Right lobe of liver (tissue), 6 donors: ENCODE measurements around the gene BHLHE41. TPM values are rescaled to one million over a fixed set of nuclear protein-coding genes. Genes with fewer than 3 reads are reported as not detected.

Experiments used
- ATAC-seq, 4 donors: fragments of 200-7000 bp; cut with Tn5 transposase; one replicate each; pipeline ENCODE4 v1.9.1; 2020; ENCODE audit warnings: mild to moderate bottlenecking in 4 of 4, moderate library complexity in 4 of 4
- DNase-seq, 3 donors: peaks; one replicate each; pipeline ENCODE4 v3.0.0-alpha.2; 2020
- H3K27ac ChIP-seq, 3 donors: fragments of 200-600 bp; one replicate each; pipeline ENCODE4 v1.8.0; 2022
- H3K27me3 ChIP-seq, 2 donors: fragments of 200-600 bp; one replicate each; pipeline ENCODE4 v1.8.0; 2022
- H3K36me3 ChIP-seq, 4 donors: fragments of 200-600 bp; sonication (generic) in 1 of 4; one replicate each; pipeline versions ENCODE4 v1.5.1 to v1.8.0; 2017 to 2022; ENCODE audit warnings: control low read depth in 1 of 4
- H3K4me1 ChIP-seq, 4 donors: fragments of 200-600 bp; sonication (generic) in 1 of 4; one replicate each; pipeline versions ENCODE4 v1.5.1 to v1.8.0; 2017 to 2022; ENCODE audit warnings: control low read depth in 1 of 4
- H3K4me3 ChIP-seq, 3 donors: fragments of 200-600 bp; one replicate each; pipeline ENCODE4 v1.8.0; 2022
- H3K9me3 ChIP-seq, 4 donors: fragments of 200-600 bp; sonication (generic) in 1 of 4; one replicate each; pipeline versions ENCODE4 v1.5.1 to v1.8.0; 2017 to 2022; ENCODE audit warnings: control low read depth in 1 of 4
- CTCF ChIP-seq, 4 donors: fragments of 200-600 bp in 3 of 4; fragments of 450-650 bp in 1 of 4; IDR thresholded peaks; one replicate each; pipeline versions ENCODE4 v1.5.1 to v1.8.0; 2016 to 2022; ENCODE audit warnings: antibody characterized with exemption in 4 of 4, mild to moderate bottlenecking in 2 of 4
- POLR2A ChIP-seq: fragments of 450-650 bp; IDR thresholded peaks from one replicate; pipeline ENCODE4 v1.6.1; 2017; ENCODE audit warnings: antibody characterized with exemption, mild to moderate bottlenecking
- WGBS: methylation state at CpG from one replicate; pipeline ENCODE4 v1.1.6; 2018; ENCODE audit warnings: low coverage, low lambda C conversion rate; ENCODE audit not compliant: insufficient coverage; ENCODE audit errors: missing lambda C conversion rate; 5-methylcytosine and 5-hydroxymethylcytosine counted together
- intact Hi-C, 2 donors: fragments of 100-400 bp; cut with DNase I; formaldehyde crosslinking; loops; one replicate each; pipeline versions ENCODE4 v1.11.2 to v1.14.1; 2022
- total RNA-seq, 6 experiments: library from RNA; depleted of rRNA in 2 of 6; stranded (reverse); fragments of >200 nt in 2 of 6; fragmentation: NEBNext Ultra II Directional in 3 of 6; extraction: Animal tissue kit (Norgen Biotek cat#: 25700) in 3 of 6; gene quantifications; one replicate each; pipeline versions ENCODE4 v1.1.0 to v1.2.4, GENCODE V29; 2016 to 2023
- donor health status: DM: no; HTN: yes; CAD: no.
- donor health status: DM: no; HTN: no; CAD: no.
- donor health status: DM: no; HTN: no; CAD: no.
- donor health status: DM: no; HTN: yes; CAD: no.
- donor health status: DM: no; HTN: yes; CAD: no.

Gene BHLHE41
- total RNA-seq, 6 experiments from 2014 or later, result 0.43 to 1.3 (median 0.84) TPM

GRCh38 chr12:26109343-26109881 lies 15.4 kb downstream of the BHLHE41 start:
- Histone ChIP-seq H3K27me3 (no peaks in the 10 kb centered on the region), H3K36me3 (no peaks in the 10 kb centered on the region), H3K27ac (no peak overlapping the region), H3K4me1 (peaks cover 0 to 6% (median 0%) of the 10 kb centered on the region in 4 donors), H3K4me3 (no peak overlapping the region), H3K9me3 (no peaks in the 10 kb centered on the region)
- no peak for ATAC-seq
- TF ChIP-seq CTCF (IDR thresholded peaks at IDR 0.05), result no peak
- TF ChIP-seq POLR2A, result no peak
- DNase-seq, result no peak
- WGBS, result 74% methylated on average over 10 of the region's 10 CpGs
- intact Hi-C loops, result no loop called here

DNA sequence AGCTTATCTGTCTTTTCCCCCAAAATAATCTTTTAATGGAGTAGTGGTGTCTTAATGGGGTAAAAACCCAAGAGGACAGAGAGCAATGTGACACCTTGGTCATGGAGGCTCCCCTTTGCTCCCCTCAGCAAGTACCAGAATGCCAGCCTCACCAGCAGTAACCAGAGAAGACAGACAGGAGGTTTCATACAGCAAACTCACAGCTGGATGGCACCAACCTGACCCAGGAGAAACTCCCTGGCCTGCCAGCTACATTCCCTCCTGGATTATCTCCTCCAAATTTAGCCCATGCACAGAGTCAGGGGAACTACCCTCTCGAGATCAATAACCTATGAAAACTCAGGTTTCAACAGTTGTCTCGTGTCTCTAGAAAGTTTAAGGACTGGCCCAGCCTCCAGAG lies 15.9 kb downstream of the BHLHE41 start:
- Histone ChIP-seq H3K4me1 (peaks cover 0 to 6% (median 0%) of the 10 kb centered on the region in 4 donors), H3K27ac (no peak overlapping the region), H3K4me3 (no peak overlapping the region), H3K36me3 (no peaks in the 10 kb centered on the region), H3K27me3 (no peaks in the 10 kb centered on the region), H3K9me3 (no peaks in the 10 kb centered on the region)
- WGBS, result 60% methylated on average over 1 of the region's 2 CpGs
- no peak for TF ChIP-seq CTCF (IDR thresholded peaks at IDR 0.05)
- TF ChIP-seq POLR2A, result no peak
- DNase-seq (no peak), ATAC-seq (no peak)
- intact Hi-C loops, result no loop called here

DNA sequence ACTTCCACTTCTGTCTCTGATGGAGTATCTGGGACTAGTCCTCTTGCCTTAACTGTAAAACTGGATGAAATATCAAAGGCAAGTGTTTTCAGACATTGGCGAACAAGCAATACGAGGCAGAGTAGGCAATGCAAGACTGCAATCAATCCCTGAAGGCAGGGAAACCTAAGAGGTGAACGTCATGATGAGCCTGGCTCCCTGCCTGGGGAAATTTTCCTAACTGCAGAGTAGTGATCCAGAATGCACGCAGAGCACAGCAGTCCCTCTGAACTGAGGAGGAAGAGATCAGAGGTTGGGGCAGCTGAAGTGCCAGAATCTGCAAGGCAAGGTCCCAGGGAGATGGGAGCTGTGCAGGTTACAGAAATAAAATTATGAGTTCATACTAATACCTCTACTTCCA lies 18.5 kb downstream of the BHLHE41 start:
- H3K27me3 ChIP-seq, result no peaks in the 10 kb centered on the region
- intact Hi-C loops, result no loop called here
- ATAC-seq (no peak), DNase-seq (no peak)
- H3K27ac ChIP-seq, result no peak overlapping the region
- TF ChIP-seq CTCF (IDR thresholded peaks at IDR 0.05) (no peak), POLR2A (no peak)
- no peak overlapping the region for H3K4me3 ChIP-seq
- 53% methylated on average over 4 of the region's 4 CpGs for whole genome bisulfite sequencing
- no peaks in the 10 kb centered on the region for H3K36me3 ChIP-seq
- no peaks in the 10 kb centered on the region for H3K9me3 ChIP-seq
- H3K4me1 ChIP-seq, result no peaks in the 10 kb centered on the region

- H3K36me3 ChIP-seq, result no peaks in the 10 kb centered on the region
- no peak overlapping the region for H3K4me3 ChIP-seq
- ATAC-seq (no peak), DNase-seq (no peak)
- TF ChIP-seq POLR2A, result no peak
- no peak for TF ChIP-seq CTCF (IDR thresholded peaks at IDR 0.05)
- no peaks in the 10 kb centered on the region for H3K9me3 ChIP-seq
- intact Hi-C loops, result no loop called here
- no peaks in the 10 kb centered on the region for H3K27me3 ChIP-seq
- no peak overlapping the region for H3K27ac ChIP-seq
- 67% methylated on average over 4 of the region's 5 CpGs for WGBS
- H3K4me1 ChIP-seq, result no peaks in the 10 kb centered on the region
Observed at GRCh38 chr12:26102953-26103352, 21.9 kb downstream of the BHLHE41 start.

GRCh38 chr12:26101763-26102162 lies 23.1 kb downstream of the BHLHE41 start:
- peaks cover 0 to 4% (median 0%) of the 10 kb centered on the region in 4 donors for H3K4me1 ChIP-seq
- H3K27me3 ChIP-seq, result no peaks in the 10 kb centered on the region
- DNase-seq (no peak), ATAC-seq (no peak)
- TF ChIP-seq CTCF (IDR thresholded peaks at IDR 0.05) (no peak), POLR2A (no peak)
- H3K27ac ChIP-seq, result no peak overlapping the region
- intact Hi-C loops, result no loop called here
- no peaks in the 10 kb centered on the region for H3K9me3 ChIP-seq
- 45% methylated on average over 4 of the region's 4 CpGs for WGBS
- H3K36me3 ChIP-seq, result no peaks in the 10 kb centered on the region
- no peak overlapping the region for H3K4me3 ChIP-seq
